Gastroesophageal sphincter (tissue), 4 donors: ENCODE measurements around the gene RALGAPA1. TPM values are rescaled to one million over a fixed set of nuclear protein-coding genes. Genes with fewer than 3 reads are reported as not detected.

Experiments used
- ATAC-seq: fragments of 150-250 bp; one replicate; pipeline ENCODE4 v1.9.1; 2016; ENCODE audit warnings: mild to moderate bottlenecking, moderate library complexity
- H3K27ac ChIP-seq, 4 donors: fragments of 200-600 bp; sonication (generic) in 3 of 4; 1 replicate in 3 of 4; 2 replicates in 1 of 4; pipeline ENCODE4 v1.5.1; 2016 to 2019
- H3K27me3 ChIP-seq: fragments of 200-600 bp; sonication (generic); one replicate; pipeline ENCODE4 v1.5.1; 2019
- H3K36me3 ChIP-seq, 2 donors: fragments of 200-600 bp; sonication (generic); one replicate each; pipeline ENCODE4 v1.5.1; 2019; ENCODE audit warnings: control low read depth in 1 of 2
- H3K4me1 ChIP-seq, 3 donors: fragments of 200-600 bp; sonication (generic); 1 replicate in 2 of 3; 2 replicates in 1 of 3; pipeline ENCODE4 v1.5.1; 2016 to 2019; ENCODE audit warnings: control low read depth in 2 of 3
- H3K4me3 ChIP-seq, 2 donors: fragments of 200-600 bp; sonication (generic); one replicate each; pipeline ENCODE4 v1.5.1; 2019; ENCODE audit warnings: mild to moderate bottlenecking in 1 of 2, moderate library complexity in 1 of 2
- H3K9me3 ChIP-seq, 3 donors: fragments of 200-600 bp; sonication (generic); one replicate each; pipeline ENCODE4 v1.5.1; 2017 to 2019; ENCODE audit warnings: control low read depth in 2 of 3
- CTCF ChIP-seq, 4 experiments: fragments of 200-600 bp in 2 of 4; fragments of 450-650 bp in 2 of 4; sonication (generic) in 1 of 4; IDR thresholded peaks; one replicate each; pipeline ENCODE4 v1.5.1; 2017 to 2019; ENCODE audit warnings: antibody characterized with exemption in 4 of 4, mild to moderate bottlenecking in 2 of 4, moderate library complexity in 2 of 4
- EP300 ChIP-seq: sonication (generic); formaldehyde crosslinking; IDR thresholded peaks from one replicate; pipeline ENCODE4 v1.6.1; 2017; ENCODE audit warnings: antibody characterized with exemption, mild to moderate bottlenecking
- POLR2A ChIP-seq, 2 donors: fragments of 450-650 bp; IDR thresholded peaks; one replicate each; pipeline ENCODE4 v1.6.1; 2017; ENCODE audit warnings: antibody characterized with exemption in 2 of 2, mild to moderate bottlenecking in 2 of 2, moderate library complexity in 1 of 2
- POLR2AphosphoS5 ChIP-seq: sonication (generic); formaldehyde crosslinking; IDR thresholded peaks from one replicate; pipeline ENCODE4 v1.6.1; 2017; ENCODE audit warnings: antibody characterized with exemption
- WGBS, 2 donors: methylation state at CpG; one replicate each; pipeline ENCODE4 v1.1.5; 2018; ENCODE audit warnings: low coverage in 1 of 2; 5-methylcytosine and 5-hydroxymethylcytosine counted together
- total RNA-seq, 4 donors: library from RNA; depleted of rRNA; stranded (reverse); fragments of >200 nt; gene quantifications; one replicate each; pipeline ENCODE4 v1.1.0, GENCODE V29; 2016

RALGAPA1 gene
- total RNA-seq, 4 donors from 2014 or later = 46.6 to 97.4 (median 69.4) TPM

- Histone ChIP-seq H3K4me1 (no peaks in the 10 kb centered on the region), H3K9me3 (no peaks in the 10 kb centered on the region), H3K36me3 (no peaks in the 10 kb centered on the region), H3K27ac (no peak overlapping the region), H3K27me3 (peaks cover 28% of the 10 kb centered on the region), H3K4me3 (no peak overlapping the region)
- no peak for TF ChIP-seq POLR2AphosphoS5
- 76 to 79% methylated on average over 2 of the region's 2 CpGs for WGBS, 2 donors
- no peak for ATAC-seq
These were observed 282.1 kb downstream of the RALGAPA1 start for GRCh38 chr14:35526962-35527361.

- WGBS, 2 donors = 82% methylated on average over 3 of the region's 3 CpGs; no CpG with 5 or more reads in 1 of the 2 donors
- Histone ChIP-seq H3K36me3 (no peaks in the 10 kb centered on the region), H3K4me3 (no peak overlapping the region), H3K4me1 (no peaks in the 10 kb centered on the region), H3K27ac (no peak overlapping the region), H3K27me3 (peaks cover 15% of the 10 kb centered on the region), H3K9me3 (no peaks in the 10 kb centered on the region)
- no peak for TF ChIP-seq POLR2AphosphoS5
- TF ChIP-seq POLR2A (IDR thresholded peaks at IDR 0.05) = no peak
- TF ChIP-seq EP300 = no peak
- no peak for TF ChIP-seq CTCF (IDR thresholded peaks at IDR 0.05)
- no peak for ATAC-seq
These were observed 283.4 kb downstream of the RALGAPA1 start for GRCh38 chr14:35525695-35526094.

DNA sequence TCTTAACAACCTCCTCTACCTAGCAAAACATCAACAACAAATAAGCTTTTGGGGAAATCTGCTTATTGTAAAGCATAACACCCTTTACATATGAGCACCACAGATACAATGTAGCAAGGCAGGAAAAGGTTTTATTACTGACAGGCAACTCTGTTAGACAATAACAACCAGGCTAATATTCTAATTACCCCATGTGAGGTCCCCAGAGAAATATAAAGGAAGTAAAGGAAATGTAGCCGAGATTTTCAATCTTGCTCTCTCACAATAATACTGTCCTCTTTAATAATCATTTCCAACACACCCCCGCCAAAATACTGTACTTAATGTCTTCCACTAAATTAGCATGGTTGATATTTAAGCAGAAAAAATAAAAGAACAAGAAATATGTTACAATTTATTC is 289.1 kb downstream of the RALGAPA1 start:
- no peak for ATAC-seq
- no peaks in the 10 kb centered on the region for H3K4me1 ChIP-seq
- TF ChIP-seq POLR2A (IDR thresholded peaks at IDR 0.05) (no peak), POLR2AphosphoS5 (no peak), EP300 (no peak), CTCF (IDR thresholded peaks at IDR 0.05) (no peak)
- no peaks in the 10 kb centered on the region for H3K9me3 ChIP-seq
- no peaks in the 10 kb centered on the region for H3K27me3 ChIP-seq
- no peak overlapping the region for H3K4me3 ChIP-seq
- H3K36me3 ChIP-seq = no peaks in the 10 kb centered on the region
- no peak overlapping the region for H3K27ac ChIP-seq
- WGBS, 2 donors = 71 to 76% methylated on average over 2 of the region's 2 CpGs

GRCh38 chr14:35515916-35516315 is 293.2 kb downstream of the RALGAPA1 start:
- no peak for ATAC-seq
- no peak for TF ChIP-seq CTCF (IDR thresholded peaks at IDR 0.05)
- no peak for TF ChIP-seq POLR2A (IDR thresholded peaks at IDR 0.05)
- no peak for TF ChIP-seq EP300
- no peak for TF ChIP-seq POLR2AphosphoS5
- H3K9me3 ChIP-seq = no peaks in the 10 kb centered on the region
- no peaks in the 10 kb centered on the region for H3K4me1 ChIP-seq
- WGBS, 2 donors = 86 to 88% methylated on average over 1 of the region's 1 CpG
- no peak overlapping the region for H3K4me3 ChIP-seq
- H3K36me3 ChIP-seq = no peaks in the 10 kb centered on the region
- H3K27ac ChIP-seq = no peak overlapping the region
- peaks cover 4% of the 10 kb centered on the region for H3K27me3 ChIP-seq

DNA sequence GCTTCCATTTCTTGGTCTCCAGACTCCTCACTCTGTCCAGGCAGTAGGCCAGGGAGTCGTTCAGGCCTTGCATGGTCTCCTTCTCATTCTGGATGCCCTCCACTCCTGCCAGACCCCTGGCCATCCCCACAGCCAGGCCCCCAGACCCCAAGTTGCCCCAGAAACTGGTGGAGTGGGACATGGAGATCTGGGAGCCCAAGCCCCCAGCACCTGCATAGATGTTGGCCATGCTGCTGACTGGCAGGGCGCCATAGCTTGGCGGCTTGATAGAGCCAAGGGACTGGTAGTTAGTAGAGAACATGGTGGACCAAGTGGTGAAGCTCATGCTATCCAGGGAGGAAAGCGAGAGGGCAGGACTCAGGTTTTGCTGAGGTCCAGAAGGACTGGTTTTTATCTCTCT is 296.3 kb downstream of the RALGAPA1 start:
- no peaks in the 10 kb centered on the region for H3K9me3 ChIP-seq
- TF ChIP-seq POLR2AphosphoS5 = no peak
- no peak for TF ChIP-seq EP300
- no peak for TF ChIP-seq CTCF (IDR thresholded peaks at IDR 0.05)
- TF ChIP-seq POLR2A (IDR thresholded peaks at IDR 0.05) = no peak
- no peaks in the 10 kb centered on the region for H3K4me1 ChIP-seq
- no peak overlapping the region for H3K4me3 ChIP-seq
- no peak for ATAC-seq
- no peak overlapping the region for H3K27ac ChIP-seq
- H3K36me3 ChIP-seq = no peaks in the 10 kb centered on the region
- H3K27me3 ChIP-seq = peaks cover 4% of the 10 kb centered on the region
- WGBS, 2 donors = 73% methylated on average over 2 of the region's 4 CpGs; no CpG with 5 or more reads in 1 of the 2 donors
